K562 (cell line): ENCODE data around the gene PPDPF. TPM values are rescaled to one million over a fixed set of nuclear protein-coding genes. Genes with fewer than 3 reads are reported as not detected.
A peak's percentile ranks its signal among the peaks of the same experiment; 100 is the strongest.

Experiments
- BRF2 ChIP-seq: IDR thresholded peaks from 3 replicates; pipeline ENCODE4 v1.6.1; 2011; ENCODE audit warnings: borderline replicate concordance, mild to moderate bottlenecking; ENCODE audit not compliant: insufficient read length, insufficient read depth
- CXXC5 ChIP-seq: fragments of 250-450 bp; sonication (Bioruptor Pico); IDR thresholded peaks from 2 replicates; pipeline ENCODE4 v1.8.0; 2022; ENCODE audit warnings: inconsistent platforms, mild to moderate bottlenecking, moderate library complexity
- GABPB1 ChIP-seq: sonication (generic); formaldehyde crosslinking; IDR thresholded peaks from 2 replicates; pipeline ENCODE4 v1.8.0; 2022; ENCODE audit warnings: mild to moderate bottlenecking, missing genetic modification reagents
- GABPB2 ChIP-seq: fragments of 250-450 bp; sonication (Bioruptor Pico); conservative IDR thresholded peaks from 2 replicates; pipeline ENCODE4 v1.5.1; 2021; ENCODE audit warnings: mild to moderate bottlenecking
- KLF16 ChIP-seq: IDR thresholded peaks from 2 replicates; pipeline ENCODE4 v1.6.1; 2016; ENCODE audit warnings: antibody characterized with exemption
- PYGO2 ChIP-seq: fragments of 450-650 bp; IDR thresholded peaks from 2 replicates; pipeline ENCODE4 v1.6.1; 2016; ENCODE audit warnings: mild to moderate bottlenecking, missing genetic modification characterization, moderate library complexity, missing compliant biosample characterization
- STAT5A ChIP-seq: IDR thresholded peaks from 2 replicates; pipeline ENCODE4 v1.6.1; 2012; ENCODE audit warnings: low read length, inconsistent platforms, borderline replicate concordance
- ZC3H4 ChIP-seq: sonication (generic); formaldehyde crosslinking; IDR thresholded peaks from 2 replicates; pipeline ENCODE4 v1.9.0; 2021; ENCODE audit warnings: missing genetic modification reagents, borderline replicate concordance
- ZNF318 ChIP-seq, 2 experiments: fragments of 450-650 bp; IDR thresholded peaks; 2 replicates each; pipeline ENCODE4 v1.6.1; 2016; ENCODE audit warnings: mild to moderate bottlenecking in 2 of 2, borderline replicate concordance in 1 of 2, low read depth in 1 of 2, moderate library complexity in 1 of 2
- polyA plus RNA-seq, 8 experiments: library from polyadenylated mRNA; depleted of rRNA in 4 of 8; stranded (reverse) in 5 of 8; unstranded in 3 of 8; fragments of >200 nt; fragmentation: Nextera tagmentation in 2 of 8; fragmentation: Illumina TruSeq in 1 of 8; extraction: Ambion mirVana in 2 of 8; extraction: Trizol in 1 of 8; gene quantifications; 2 replicates each; pipeline versions ENCODE4 v1.2.1 to v1.2.3, GENCODE V29; 2011 to 2014; ENCODE audit warnings: inconsistent platforms in 1 of 8, missing spikeins in 1 of 8
- total RNA-seq, 7 experiments: library from RNA; depleted of rRNA in 6 of 7; stranded (reverse); fragments of >200 nt in 6 of 7; fragmentation: Illumina TruSeq in 2 of 7; extraction: Trizol in 2 of 7; gene quantifications; 2 replicates each; pipeline versions ENCODE4 v1.2.1 to v1.2.3, GENCODE V29; 2011 to 2021; ENCODE audit warnings: low replicate concordance in 1 of 7

Gene PPDPF
- total and polyA plus RNA-seq, 9 of the 15 experiments (the other 6 are each of a cell fraction or from before 2014, with no cell fraction given), result 0.77 to 233 (median 10.5) TPM

- TF ChIP-seq ZNF318 (IDR thresholded peaks at IDR 0.05; ENCODE audit: borderline replicate concordance in 1 of 2, low read depth in 1 of 2) (no peak), ZC3H4 (CRISPR knock-in tag) (0 out of 2 replicates have a peak, but pooled peaks have one; percentile 42), CXXC5 (peak; percentile 24; the same call in 1 of the 2 replicates), GABPB1 (CRISPR knock-in tag) (peak; percentile 76), KLF16 (0 out of 2 replicates have a peak, but pooled peaks have one; percentile 22), GABPB2 (CRISPR knock-in tag) (no peak), STAT5A (no peak), PYGO2 (tag) (no peak), BRF2 (no peak)
- TF ChIP-seq, all 486 proteins: peak for 51
Observed at GRCh38 chr20:63537525-63538203, 17.1 kb downstream of the PPDPF start (continued).
